Thyroid gland (tissue), 4 donors: ENCODE measurements around the gene MAD1L1.

Experiments
- CTCF ChIP-seq, 6 experiments: fragments of 200-600 bp in 3 of 6; fragments of 450-650 bp in 3 of 6; sonication (generic) in 3 of 6; IDR thresholded peaks; one replicate each; pipeline ENCODE4 v1.5.1; 2016 to 2019; ENCODE audit warnings: antibody characterized with exemption in 6 of 6, mild to moderate bottlenecking in 2 of 6, inconsistent platforms in 1 of 6, moderate library complexity in 1 of 6
- POLR2A ChIP-seq, 2 donors: fragments of 450-650 bp; IDR thresholded peaks; one replicate each; pipeline ENCODE4 v1.6.1; 2017; ENCODE audit warnings: antibody characterized with exemption in 2 of 2, mild to moderate bottlenecking in 2 of 2, moderate library complexity in 1 of 2

GRCh38 chr7:1994931-1995330 lies 237.8 kb downstream of the MAD1L1 start:
- no peak for TF ChIP-seq POLR2A (IDR thresholded peaks at IDR 0.05)
- no peak for TF ChIP-seq CTCF (IDR thresholded peaks at IDR 0.05)
